Measurements from ENCODE around the gene ECT2L. TPM values are rescaled to one million over a fixed set of nuclear protein-coding genes. Genes with fewer than 3 reads are reported as not detected.

Gene ECT2L
- total RNA-seq, 1 donor from 2014 or later = not detected

- Mint-ChIP-seq H3K36me3 (ENCODE audit: low read depth) (no peaks in the 10 kb centered on the region), H3K27me3 (ENCODE audit: low read depth) (no peaks in the 10 kb centered on the region), H3K9me3 (no peaks in the 10 kb centered on the region), H3K4me3 (no peak overlapping the region), H3K27ac (ENCODE audit: unreplicated experiment) (no peak overlapping the region), H3K4me1 (peaks cover 17% of the 10 kb centered on the region)
- no peak for TF ChIP-seq CTCF (conservative IDR thresholded peaks at IDR 0.05)
- DNase-seq (ENCODE audit: low read depth, low spot score) = no peak
These were observed 17.6 kb upstream of the ECT2L start for GRCh38 chr6:138778331-138778730.

GRCh38 chr6:138782243-138782642 lies 13.6 kb upstream of the ECT2L start:
- Mint-ChIP-seq H3K36me3 (ENCODE audit: low read depth) (no peaks in the 10 kb centered on the region), H3K9me3 (no peaks in the 10 kb centered on the region), H3K4me3 (no peak overlapping the region), H3K27me3 (ENCODE audit: low read depth) (no peaks in the 10 kb centered on the region), H3K27ac (ENCODE audit: unreplicated experiment) (no peak overlapping the region), H3K4me1 (peaks cover 8% of the 10 kb centered on the region)
- DNase-seq (ENCODE audit: low read depth, low spot score) = no peak
- TF ChIP-seq CTCF (conservative IDR thresholded peaks at IDR 0.05) = no peak

GRCh38 chr6:138785079-138785478 lies 10.8 kb upstream of the ECT2L start:
- no peak overlapping the region for H3K27ac Mint-ChIP-seq (ENCODE audit: unreplicated experiment)
- H3K27me3 Mint-ChIP-seq (ENCODE audit: low read depth) = no peaks in the 10 kb centered on the region
- no peaks in the 10 kb centered on the region for H3K36me3 Mint-ChIP-seq (ENCODE audit: low read depth)

GRCh38 chr6:138785980-138786379 lies 9.9 kb upstream of the ECT2L start:
- H3K27me3 Mint-ChIP-seq (ENCODE audit: low read depth) = no peaks in the 10 kb centered on the region
- no peaks in the 10 kb centered on the region for H3K36me3 Mint-ChIP-seq (ENCODE audit: low read depth)
- H3K4me1 Mint-ChIP-seq = peaks cover 8% of the 10 kb centered on the region
- no peaks in the 10 kb centered on the region for H3K9me3 Mint-ChIP-seq
- no peak overlapping the region for H3K4me3 Mint-ChIP-seq
- TF ChIP-seq CTCF (conservative IDR thresholded peaks at IDR 0.05) = no peak
- no peak for DNase-seq (ENCODE audit: low read depth, low spot score)
- H3K27ac Mint-ChIP-seq (ENCODE audit: unreplicated experiment) = no peak overlapping the region

More at GRCh38 chr6:138785079-138785478, 10.8 kb upstream of the ECT2L start:
- Mint-ChIP-seq H3K4me3 (no peak overlapping the region), H3K4me1 (peaks cover 8% of the 10 kb centered on the region), H3K9me3 (no peaks in the 10 kb centered on the region)
- TF ChIP-seq CTCF (conservative IDR thresholded peaks at IDR 0.05) = no peak
- no peak for DNase-seq (ENCODE audit: low read depth, low spot score)

GRCh38 chr6:138787138-138787537 lies 8.7 kb upstream of the ECT2L start:
- TF ChIP-seq CTCF (conservative IDR thresholded peaks at IDR 0.05) = no peak
- Mint-ChIP-seq H3K9me3 (no peaks in the 10 kb centered on the region), H3K36me3 (ENCODE audit: low read depth) (no peaks in the 10 kb centered on the region), H3K4me1 (peaks cover under 1% of the 10 kb centered on the region), H3K27me3 (ENCODE audit: low read depth) (no peaks in the 10 kb centered on the region), H3K4me3 (no peak overlapping the region), H3K27ac (ENCODE audit: unreplicated experiment) (no peak overlapping the region)
- no peak for DNase-seq (ENCODE audit: low read depth, low spot score)

GRCh38 chr6:138796771-138797170 lies 884 bp downstream of the ECT2L start:
- H3K27ac Mint-ChIP-seq (ENCODE audit: unreplicated experiment) = no peak overlapping the region
- no peak for TF ChIP-seq CTCF (conservative IDR thresholded peaks at IDR 0.05)
- H3K4me3 Mint-ChIP-seq = peak overlapping the region; percentile 79
- H3K9me3 Mint-ChIP-seq = no peaks in the 10 kb centered on the region
- no peak for DNase-seq (ENCODE audit: low read depth, low spot score)
- peaks cover 11% of the 10 kb centered on the region for H3K27me3 Mint-ChIP-seq (ENCODE audit: low read depth)
- H3K36me3 Mint-ChIP-seq (ENCODE audit: low read depth) = no peaks in the 10 kb centered on the region
- peaks cover 33% of the 10 kb centered on the region for H3K4me1 Mint-ChIP-seq
